ENCODE data around the gene ABCB11. TPM values are rescaled to one million over a fixed set of nuclear protein-coding genes. Genes with fewer than 3 reads are reported as not detected.

ABCB11 gene
- polyA plus RNA-seq, 1 donor from 2014 or later = not detected

DNA sequence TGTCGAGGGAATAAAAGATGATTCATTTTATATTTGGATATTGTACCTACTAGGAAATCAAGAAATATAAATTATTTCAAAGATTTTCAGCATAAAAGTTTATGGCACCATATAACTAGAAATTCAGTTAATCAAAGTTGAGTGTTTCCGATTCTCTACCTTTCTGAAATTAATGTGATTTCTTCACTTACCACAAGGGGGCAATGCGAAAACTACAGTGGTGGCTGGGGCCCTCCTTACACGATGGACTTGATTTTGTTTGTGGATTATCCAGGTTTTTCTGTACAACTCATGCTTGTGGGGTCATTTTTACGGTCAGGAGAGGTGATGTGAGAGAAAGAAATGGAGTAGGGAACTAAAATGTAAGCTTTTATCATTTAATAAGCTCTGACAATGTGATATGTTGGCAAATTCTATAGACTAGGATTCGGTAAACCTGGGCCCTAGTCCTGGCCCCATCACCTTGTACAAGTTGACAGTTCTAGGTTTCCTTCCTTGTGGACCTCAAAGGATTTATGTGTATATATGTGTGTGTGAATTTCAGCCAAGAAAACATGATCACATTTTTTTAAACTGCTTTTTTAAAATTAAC, 82.4 kb downstream of the ABCB11 start:
- Histone ChIP-seq H3K9me2 (ENCODE audit: insufficient read depth, low read length) (no peaks in the 10 kb centered on the region), H4K20me1 (ENCODE audit: insufficient read depth) (no peaks in the 10 kb centered on the region), H3K9ac (ENCODE audit: low read length) (no peak overlapping the region), H3K79me2 (replicated peaks; ENCODE audit: insufficient read depth, low read length) (no peaks in the 10 kb centered on the region), H2AFZ (ENCODE audit: low read depth, low read length) (no peak overlapping the region), H3K27me3 (ENCODE audit: insufficient read depth, low read depth, low read length) (no peaks in the 10 kb centered on the region), H3K4me2 (ENCODE audit: low read length) (no peak overlapping the region), H3K9me3 (ENCODE audit: low read length) (peaks cover 6% of the 10 kb centered on the region), H3K36me3 (ENCODE audit: insufficient read depth, low read length) (no peaks in the 10 kb centered on the region), H3K4me3 (ENCODE audit: low read length) (no peak overlapping the region), H3F3A (ENCODE audit: insufficient read depth, low read length, poor library complexity, severe bottlenecking) (no peaks in the 10 kb centered on the region), H3K27ac (ENCODE audit: low read length) (no peak overlapping the region)
- TF ChIP-seq, protein P1, sequence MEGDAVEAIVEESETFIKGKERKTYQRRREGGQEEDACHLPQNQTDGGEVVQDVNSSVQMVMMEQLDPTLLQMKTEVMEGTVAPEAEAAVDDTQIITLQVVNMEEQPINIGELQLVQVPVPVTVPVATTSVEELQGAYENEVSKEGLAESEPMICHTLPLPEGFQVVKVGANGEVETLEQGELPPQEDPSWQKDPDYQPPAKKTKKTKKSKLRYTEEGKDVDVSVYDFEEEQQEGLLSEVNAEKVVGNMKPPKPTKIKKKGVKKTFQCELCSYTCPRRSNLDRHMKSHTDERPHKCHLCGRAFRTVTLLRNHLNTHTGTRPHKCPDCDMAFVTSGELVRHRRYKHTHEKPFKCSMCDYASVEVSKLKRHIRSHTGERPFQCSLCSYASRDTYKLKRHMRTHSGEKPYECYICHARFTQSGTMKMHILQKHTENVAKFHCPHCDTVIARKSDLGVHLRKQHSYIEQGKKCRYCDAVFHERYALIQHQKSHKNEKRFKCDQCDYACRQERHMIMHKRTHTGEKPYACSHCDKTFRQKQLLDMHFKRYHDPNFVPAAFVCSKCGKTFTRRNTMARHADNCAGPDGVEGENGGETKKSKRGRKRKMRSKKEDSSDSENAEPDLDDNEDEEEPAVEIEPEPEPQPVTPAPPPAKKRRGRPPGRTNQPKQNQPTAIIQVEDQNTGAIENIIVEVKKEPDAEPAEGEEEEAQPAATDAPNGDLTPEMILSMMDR (IDR thresholded peaks at IDR 0.05; ENCODE audit: poor library complexity, severe bottlenecking) = no peak
- TF ChIP-seq EZH2 (IDR thresholded peaks at IDR 0.05; ENCODE audit: borderline replicate concordance, insufficient read depth, low read length, poor library complexity, severe bottlenecking) (no peak), SMC3 (conservative IDR thresholded peaks at IDR 0.05; ENCODE audit: poor library complexity) (no peak), POLR2AphosphoS5 (IDR thresholded peaks at IDR 0.05) (no peak), RAD21 (conservative IDR thresholded peaks at IDR 0.05) (no peak), TAF1 (IDR thresholded peaks at IDR 0.05; ENCODE audit: low read depth) (no peak), MXI1 (conservative IDR thresholded peaks at IDR 0.05; ENCODE audit: poor library complexity, severe bottlenecking) (no peak), EP300 (conservative IDR thresholded peaks at IDR 0.05; ENCODE audit: poor library complexity, severe bottlenecking) (no peak)
- TF ChIP-seq, protein P2, sequence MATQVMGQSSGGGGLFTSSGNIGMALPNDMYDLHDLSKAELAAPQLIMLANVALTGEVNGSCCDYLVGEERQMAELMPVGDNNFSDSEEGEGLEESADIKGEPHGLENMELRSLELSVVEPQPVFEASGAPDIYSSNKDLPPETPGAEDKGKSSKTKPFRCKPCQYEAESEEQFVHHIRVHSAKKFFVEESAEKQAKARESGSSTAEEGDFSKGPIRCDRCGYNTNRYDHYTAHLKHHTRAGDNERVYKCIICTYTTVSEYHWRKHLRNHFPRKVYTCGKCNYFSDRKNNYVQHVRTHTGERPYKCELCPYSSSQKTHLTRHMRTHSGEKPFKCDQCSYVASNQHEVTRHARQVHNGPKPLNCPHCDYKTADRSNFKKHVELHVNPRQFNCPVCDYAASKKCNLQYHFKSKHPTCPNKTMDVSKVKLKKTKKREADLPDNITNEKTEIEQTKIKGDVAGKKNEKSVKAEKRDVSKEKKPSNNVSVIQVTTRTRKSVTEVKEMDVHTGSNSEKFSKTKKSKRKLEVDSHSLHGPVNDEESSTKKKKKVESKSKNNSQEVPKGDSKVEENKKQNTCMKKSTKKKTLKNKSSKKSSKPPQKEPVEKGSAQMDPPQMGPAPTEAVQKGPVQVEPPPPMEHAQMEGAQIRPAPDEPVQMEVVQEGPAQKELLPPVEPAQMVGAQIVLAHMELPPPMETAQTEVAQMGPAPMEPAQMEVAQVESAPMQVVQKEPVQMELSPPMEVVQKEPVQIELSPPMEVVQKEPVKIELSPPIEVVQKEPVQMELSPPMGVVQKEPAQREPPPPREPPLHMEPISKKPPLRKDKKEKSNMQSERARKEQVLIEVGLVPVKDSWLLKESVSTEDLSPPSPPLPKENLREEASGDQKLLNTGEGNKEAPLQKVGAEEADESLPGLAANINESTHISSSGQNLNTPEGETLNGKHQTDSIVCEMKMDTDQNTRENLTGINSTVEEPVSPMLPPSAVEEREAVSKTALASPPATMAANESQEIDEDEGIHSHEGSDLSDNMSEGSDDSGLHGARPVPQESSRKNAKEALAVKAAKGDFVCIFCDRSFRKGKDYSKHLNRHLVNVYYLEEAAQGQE (IDR thresholded peaks at IDR 0.05; ENCODE audit: borderline replicate concordance) = no peak

DNA sequence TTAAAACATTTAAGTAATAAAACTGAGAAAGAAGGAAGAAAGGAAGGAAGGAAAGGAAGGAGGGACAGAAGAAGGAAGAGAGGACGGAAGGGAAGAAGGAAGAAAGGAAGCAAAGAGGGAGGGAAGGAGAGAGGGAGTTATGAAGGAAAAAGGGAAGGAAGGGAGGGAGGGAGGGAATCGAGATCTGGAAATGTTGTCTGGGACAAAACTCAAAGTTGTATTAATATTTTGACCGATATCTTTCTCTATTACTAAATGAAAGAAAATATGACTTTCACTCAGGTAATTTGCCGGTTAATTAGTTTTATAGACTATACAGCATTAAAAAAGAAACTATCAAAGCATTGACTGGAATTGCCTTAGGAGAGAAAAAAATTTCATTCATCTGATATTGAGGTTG, 85.6 kb downstream of the ABCB11 start:
- no peak overlapping the region for H3K4me3 ChIP-seq (ENCODE audit: low read length)
- H3K4me2 ChIP-seq (ENCODE audit: low read length) = no peak overlapping the region
- no peaks in the 10 kb centered on the region for H3K36me3 ChIP-seq (ENCODE audit: insufficient read depth, low read length)
- no peak overlapping the region for H3K9ac ChIP-seq (ENCODE audit: low read length)
- no peaks in the 10 kb centered on the region for H3K9me2 ChIP-seq (ENCODE audit: insufficient read depth, low read length)
- no peaks in the 10 kb centered on the region for H4K20me1 ChIP-seq (ENCODE audit: insufficient read depth)
- no peaks in the 10 kb centered on the region for H3F3A ChIP-seq (ENCODE audit: insufficient read depth, low read length, poor library complexity, severe bottlenecking)
- no peak overlapping the region for H3K27ac ChIP-seq (ENCODE audit: low read length)
- TF ChIP-seq MXI1 (conservative IDR thresholded peaks at IDR 0.05; ENCODE audit: poor library complexity, severe bottlenecking) = no peak
- TF ChIP-seq, protein P1 (IDR thresholded peaks at IDR 0.05; ENCODE audit: poor library complexity, severe bottlenecking) = no peak
- TF ChIP-seq EP300 (conservative IDR thresholded peaks at IDR 0.05; ENCODE audit: poor library complexity, severe bottlenecking) = no peak
- no peak for TF ChIP-seq SMC3 (conservative IDR thresholded peaks at IDR 0.05; ENCODE audit: poor library complexity)
- no peak for TF ChIP-seq EZH2 (IDR thresholded peaks at IDR 0.05; ENCODE audit: borderline replicate concordance, insufficient read depth, low read length, poor library complexity, severe bottlenecking)
- TF ChIP-seq TAF1 (IDR thresholded peaks at IDR 0.05; ENCODE audit: low read depth) = no peak
- TF ChIP-seq, protein P2 (IDR thresholded peaks at IDR 0.05; ENCODE audit: borderline replicate concordance) = no peak
- TF ChIP-seq RAD21 (conservative IDR thresholded peaks at IDR 0.05) = no peak
- no peak for TF ChIP-seq POLR2AphosphoS5 (IDR thresholded peaks at IDR 0.05)
- H3K9me3 ChIP-seq (ENCODE audit: low read length) = no peaks in the 10 kb centered on the region
- no peak overlapping the region for H2AFZ ChIP-seq (ENCODE audit: low read depth, low read length)
- H3K27me3 ChIP-seq (ENCODE audit: insufficient read depth, low read depth, low read length) = no peaks in the 10 kb centered on the region
- H3K79me2 ChIP-seq (replicated peaks; ENCODE audit: insufficient read depth, low read length) = no peaks in the 10 kb centered on the region

Measured in neural cell (in vitro differentiated cells).